NCI-H774 (cell line): Measurements from ENCODE around the gene KANK4.
"Not testable (repeated sequence)": the region's sequence is repeated elsewhere in the genome, so short reads cannot be mapped to it uniquely, and the experiment has no call there.

Experiments used
- DNase-seq: peaks from one replicate; lab custom pipeline; 2025; lab: John Stamatoyannopoulos, UW

KANK4 gene

GRCh38 chr1:62237950-62238374 lies 81.3 kb downstream of the KANK4 start:
- DNase-seq, result no peak

- DNase-seq, result no peak
These were observed 81.9 kb downstream of the KANK4 start for GRCh38 chr1:62237361-62237760.

GRCh38 chr1:62235576-62235975 lies 83.7 kb downstream of the KANK4 start:
- DNase-seq, result no peak

- no peak for DNase-seq
These were observed 84.5 kb downstream of the KANK4 start for GRCh38 chr1:62234688-62235087.

GRCh38 chr1:62233926-62234450 lies 85.2 kb downstream of the KANK4 start:
- DNase-seq, result no peak

GRCh38 chr1:62232871-62233278 lies 86.4 kb downstream of the KANK4 start:
- DNase-seq, result no peak

- no peak for DNase-seq
These were observed 88.5 kb downstream of the KANK4 start for GRCh38 chr1:62230718-62231117.

- DNase-seq, result no peak
These were observed 89.3 kb downstream of the KANK4 start for GRCh38 chr1:62229932-62230331.

GRCh38 chr1:62229468-62229867 lies 89.8 kb downstream of the KANK4 start:
- DNase-seq, result no peak

- no peak for DNase-seq
These were observed 90.4 kb downstream of the KANK4 start for GRCh38 chr1:62228883-62229187.

- DNase-seq, result no peak
These were observed 90.9 kb downstream of the KANK4 start for GRCh38 chr1:62228136-62228882.

GRCh38 chr1:62227496-62227895 lies 91.7 kb downstream of the KANK4 start:
- no peak for DNase-seq

- DNase-seq, result no peak
These were observed 95.1 kb downstream of the KANK4 start for GRCh38 chr1:62224182-62224581.

GRCh38 chr1:62222321-62222720 lies 96.9 kb downstream of the KANK4 start:
- no peak for DNase-seq

- no peak for DNase-seq
These were observed 98.1 kb downstream of the KANK4 start for GRCh38 chr1:62221171-62221570.

GRCh38 chr1:62220456-62220855 lies 98.8 kb downstream of the KANK4 start:
- DNase-seq, result not testable (repeated sequence)

GRCh38 chr1:62218604-62219003 lies 100.6 kb downstream of the KANK4 start:
- DNase-seq, result no peak

- no peak for DNase-seq
These were observed 105.9 kb downstream of the KANK4 start for GRCh38 chr1:62213075-62213914.

- no peak for DNase-seq
These were observed 106.8 kb downstream of the KANK4 start for GRCh38 chr1:62212411-62212810.

- no peak for DNase-seq
These were observed 108.3 kb downstream of the KANK4 start for GRCh38 chr1:62210960-62211359.

GRCh38 chr1:62209931-62210595 lies 109.2 kb downstream of the KANK4 start:
- no peak for DNase-seq

GRCh38 chr1:62208970-62209369 lies 110.3 kb downstream of the KANK4 start:
- no peak for DNase-seq

- DNase-seq, result no peak
These were observed 111.1 kb downstream of the KANK4 start for GRCh38 chr1:62208087-62208486.
